ENCODE data around the gene DSCAM.

Gene DSCAM

GRCh38 chr21:40534886-40535285, 312.1 kb downstream of the DSCAM start:
- DNase-seq, result no peak

GRCh38 chr21:40531431-40532110, 315.4 kb downstream of the DSCAM start:
- peak; percentile 68 for DNase-seq

GRCh38 chr21:40531016-40531415, 315.9 kb downstream of the DSCAM start:
- DNase-seq, result no peak

GRCh38 chr21:40517646-40518045, 329.3 kb downstream of the DSCAM start:
- no peak for DNase-seq

- DNase-seq, result no peak
These were observed 330.6 kb downstream of the DSCAM start for GRCh38 chr21:40516335-40516734.

GRCh38 chr21:40512590-40512989, 334.4 kb downstream of the DSCAM start:
- no peak for DNase-seq

- DNase-seq, result no peak
These were observed 339.0 kb downstream of the DSCAM start for GRCh38 chr21:40507978-40508377.

- DNase-seq, result no peak
These were observed 341.3 kb downstream of the DSCAM start for GRCh38 chr21:40505681-40506080.

GRCh38 chr21:40505244-40505643, 341.7 kb downstream of the DSCAM start:
- no peak for DNase-seq

GRCh38 chr21:40504825-40505224, 342.1 kb downstream of the DSCAM start:
- no peak for DNase-seq

- no peak for DNase-seq
These were observed 350.8 kb downstream of the DSCAM start for GRCh38 chr21:40496116-40496515.

GRCh38 chr21:40490408-40490807, 356.6 kb downstream of the DSCAM start:
- no peak for DNase-seq

- DNase-seq, result no peak
These were observed 358.0 kb downstream of the DSCAM start for GRCh38 chr21:40489001-40489400.

GRCh38 chr21:40481764-40482163, 365.2 kb downstream of the DSCAM start:
- no peak for DNase-seq

- DNase-seq, result no peak
These were observed 372.4 kb downstream of the DSCAM start for GRCh38 chr21:40474513-40474912.

GRCh38 chr21:40472013-40472412, 374.9 kb downstream of the DSCAM start:
- no peak for DNase-seq

GRCh38 chr21:40471103-40471502, 375.9 kb downstream of the DSCAM start:
- no peak for DNase-seq

GRCh38 chr21:40466893-40467483, 380.0 kb downstream of the DSCAM start:
- DNase-seq, result no peak

- no peak for DNase-seq
These were observed 381.6 kb downstream of the DSCAM start for GRCh38 chr21:40465382-40465781.

GRCh38 chr21:40463176-40463575, 383.8 kb downstream of the DSCAM start:
- DNase-seq, result no peak

- no peak for DNase-seq
These were observed 385.9 kb downstream of the DSCAM start for GRCh38 chr21:40461008-40461407.

GRCh38 chr21:40457741-40458140, 389.2 kb downstream of the DSCAM start:
- DNase-seq, result no peak

- DNase-seq, result no peak
These were observed 392.9 kb downstream of the DSCAM start for GRCh38 chr21:40454057-40454456.

GRCh38 chr21:40453183-40453582, 393.8 kb downstream of the DSCAM start:
- no peak for DNase-seq

GRCh38 chr21:40452548-40452947, 394.4 kb downstream of the DSCAM start:
- DNase-seq, result no peak

All from islet precursor cell (in vitro differentiated cells).